A549 (cell line): ENCODE results near the gene MAPK1IP1L. TPM values are rescaled to one million over a fixed set of nuclear protein-coding genes. Genes with fewer than 3 reads are reported as not detected.

Source experiments
- ATAC-seq, 2 experiments: fragments of 200-7000 bp in 1 of 2; fragments of >200 bp in 1 of 2; cut with Nextera tagmentation in 1 of 2; cut with Tn5 transposase in 1 of 2; 3 replicates each; pipeline versions ENCODE4 v1.8.0 to v1.9.1; 2018 to 2020; ENCODE audit warnings: mild to moderate bottlenecking in 1 of 2, moderate library complexity in 1 of 2
- CTCF ChIA-PET: fragments of 300-600 bp; sonication (Branson Sonifier 250); formaldehyde crosslinking; extraction: SDS; loops from one replicate; lab custom pipeline; 2021; ENCODE audit warnings: antibody characterized with exemption, inconsistent platforms; lab: Yijun Ruan, JAX
- POLR2A ChIA-PET: fragments of 350-600 bp; formaldehyde crosslinking; extraction: SDS; loops from one replicate; lab custom pipeline; 2021; ENCODE audit warnings: antibody characterized with exemption, inconsistent platforms; lab: Yijun Ruan, JAX
- DNase-seq, 2 experiments: peaks; one replicate each; pipeline versions ENCODE4 v3.0.0 to v3.0.0-alpha.2; 2011 to 2016; ENCODE audit warnings: low read depth in 1 of 2, low spot score in 1 of 2
- FAIRE-seq: peaks from 2 replicates; lab custom pipeline; 2011; peaks lifted over from hg19 to GRCh38; lab: Jason Lieb, UNC
- H3K27ac ChIP-seq, 2 experiments: fragments of >200 bp; sonication (Bioruptor Twin); formaldehyde crosslinking; 3 replicates each; pipeline ENCODE4 v1.5.1; 2016 to 2017
- H3K4me1 ChIP-seq: fragments of >200 bp; sonication (Bioruptor Twin); formaldehyde crosslinking; 3 replicates; pipeline ENCODE4 v1.6.1; 2016
- H3K4me2 ChIP-seq: fragments of >200 bp; sonication (Bioruptor Twin); formaldehyde crosslinking; 3 replicates; pipeline ENCODE4 v1.6.1; 2016
- H3K4me3 ChIP-seq: fragments of >200 bp; sonication (Bioruptor Twin); formaldehyde crosslinking; 3 replicates; pipeline ENCODE4 v1.5.1; 2016
- H3K9me3 ChIP-seq: fragments of >200 bp; sonication (Bioruptor Twin); formaldehyde crosslinking; 3 replicates; pipeline ENCODE4 v1.6.1; 2016
- BHLHE40 ChIP-seq: IDR thresholded peaks from 2 replicates; pipeline ENCODE4 v1.6.1; 2012; ENCODE audit warnings: low read depth, low read length, inconsistent platforms
- CBX2 ChIP-seq: fragments of 200-600 bp; sonication (generic); IDR thresholded peaks from 2 replicates; pipeline ENCODE4 v1.6.1; 2016; ENCODE audit warnings: low read depth, mild to moderate bottlenecking, borderline replicate concordance
- CBX8 ChIP-seq: fragments of 200-600 bp; sonication (generic); IDR thresholded peaks from 2 replicates; pipeline ENCODE4 v1.6.1; 2016
- EHMT2 ChIP-seq: fragments of 200-600 bp; sonication (generic); IDR thresholded peaks from 2 replicates; pipeline ENCODE4 v1.6.1; 2016; ENCODE audit warnings: antibody characterized with exemption, low read depth, mild to moderate bottlenecking, moderate library complexity
- EP300 ChIP-seq, 2 experiments: fragments of >200 bp; sonication (Bioruptor Twin); formaldehyde crosslinking; IDR thresholded peaks; 2 replicates in 1 of 2; 3 replicates in 1 of 2; pipeline ENCODE4 v1.6.1; 2016 to 2017
- ESRRA ChIP-seq: fragments of 150-350 bp; IDR thresholded peaks from 2 replicates; pipeline ENCODE4 v1.6.1; 2014; ENCODE audit warnings: mild to moderate bottlenecking, low read length, borderline replicate concordance
- FOSB ChIP-seq: fragments of 250-450 bp; sonication (Bioruptor Pico); IDR thresholded peaks from 2 replicates; pipeline ENCODE4 v1.5.0; 2020; ENCODE audit warnings: mild to moderate bottlenecking, moderate library complexity
- FOXS1 ChIP-seq: fragments of 250-450 bp; sonication (Bioruptor Pico); IDR thresholded peaks from 2 replicates; pipeline ENCODE4 v1.5.0; 2020; ENCODE audit warnings: mild to moderate bottlenecking, moderate library complexity
- HOXB13 ChIP-seq: fragments of 250-450 bp; sonication (Bioruptor Pico); IDR thresholded peaks from 2 replicates; pipeline ENCODE4 v1.5.0; 2020; ENCODE audit warnings: low read depth, mild to moderate bottlenecking, moderate library complexity
- JUNB ChIP-seq: fragments of >200 bp; sonication (Bioruptor Twin); formaldehyde crosslinking; IDR thresholded peaks from 2 replicates; pipeline ENCODE4 v1.6.1; 2016
- KDM1A ChIP-seq: fragments of 200-600 bp; sonication (generic); IDR thresholded peaks from 2 replicates; pipeline ENCODE4 v1.6.1; 2016; ENCODE audit warnings: low read depth, mild to moderate bottlenecking
- KDM5A ChIP-seq: fragments of 200-600 bp; sonication (generic); IDR thresholded peaks from 2 replicates; pipeline ENCODE4 v1.6.1; 2016; ENCODE audit warnings: antibody characterized with exemption, mild to moderate bottlenecking
- MAFK ChIP-seq: fragments of 450-650 bp; IDR thresholded peaks from 2 replicates; pipeline ENCODE4 v1.6.1; 2014; ENCODE audit not compliant: partially characterized antibody
- MAZ ChIP-seq: fragments of 150-350 bp; IDR thresholded peaks from 2 replicates; pipeline ENCODE4 v1.6.1; 2014; ENCODE audit warnings: antibody characterized with exemption, low read depth, low read length, borderline replicate concordance
- POLR2AphosphoS2 ChIP-seq: conservative IDR thresholded peaks from 2 replicates; pipeline ENCODE4 v1.6.1; 2012; ENCODE audit warnings: low read length, improper control_type of control experiment, inconsistent platforms
- RFX5 ChIP-seq: fragments of 450-650 bp; IDR thresholded peaks from 2 replicates; pipeline ENCODE4 v1.7.1; 2014; ENCODE audit warnings: antibody characterized with exemption, mild to moderate bottlenecking, moderate library complexity
- RNF2 ChIP-seq: fragments of 200-600 bp; sonication (generic); IDR thresholded peaks from 2 replicates; pipeline ENCODE4 v1.6.1; 2016; ENCODE audit warnings: low read depth, mild to moderate bottlenecking, antibody characterized with exemption, moderate library complexity, borderline replicate concordance
- SMC3 ChIP-seq: fragments of >200 bp; sonication (Bioruptor Twin); formaldehyde crosslinking; IDR thresholded peaks from 3 replicates; pipeline ENCODE4 v1.6.1; 2018; ENCODE audit warnings: inconsistent platforms
- TFCP2L1 ChIP-seq: fragments of 250-450 bp; sonication (Bioruptor Pico); IDR thresholded peaks from 2 replicates; pipeline ENCODE4 v1.5.0; 2021; ENCODE audit warnings: mild to moderate bottlenecking
- ZNF302 ChIP-seq: fragments of 250-450 bp; sonication (Bioruptor Pico); IDR thresholded peaks from 2 replicates; pipeline ENCODE4 v1.9.0; 2021; ENCODE audit warnings: inconsistent platforms, mild to moderate bottlenecking, moderate library complexity
- ZSCAN20 ChIP-seq: fragments of 250-450 bp; sonication (Bioruptor Pico); IDR thresholded peaks from 2 replicates; pipeline ENCODE4 v1.8.0; 2022; ENCODE audit warnings: mild to moderate bottlenecking, moderate library complexity
- WGBS: methylation state at CpG from one replicate; pipeline ENCODE4 v1.1.6; 2017; ENCODE audit errors: missing lambda C conversion rate; 5-methylcytosine and 5-hydroxymethylcytosine counted together
- polyA plus RNA-seq, 4 experiments: library from polyadenylated mRNA; depleted of rRNA in 3 of 4; stranded (reverse); fragments of >200 nt; fragmentation: RNase III in 1 of 4; extraction: RNeasy Plus Mini Kit Qiagen cat#74134 plus additional on column Dnase treatment in 1 of 4; gene quantifications; 2 replicates in 3 of 4; 3 replicates in 1 of 4; pipeline ENCODE4 v1.2.3, GENCODE V29; 2011 to 2017
- TF ChIP-seq, protein P1 (sequence below): IDR thresholded peaks from 2 replicates; pipeline ENCODE4 v1.6.1; 2012
- TF ChIP-seq, protein P2 (sequence below): fragments of >200 bp; sonication (Bioruptor Twin); formaldehyde crosslinking; IDR thresholded peaks from 2 replicates; pipeline ENCODE4 v1.6.1; 2016
- TF ChIP-seq, protein P3 (sequence below): fragments of >200 bp; sonication (Bioruptor Twin); formaldehyde crosslinking; IDR thresholded peaks from 3 replicates; pipeline ENCODE4 v1.5.1; 2016
- TF ChIP-seq, protein P4 (sequence below): fragments of >200 bp; sonication (Bioruptor Twin); formaldehyde crosslinking; IDR thresholded peaks from 3 replicates; pipeline ENCODE4 v1.6.1; 2016
- TF ChIP-seq, protein P5 (sequence below): IDR thresholded peaks from 2 replicates; pipeline ENCODE4 v1.6.1; 2012

MAPK1IP1L gene
- polyA plus RNA-seq, 2 of the 4 experiments (the other 2 are of a cell fraction) = 42.9 to 72.3 TPM

DNA sequence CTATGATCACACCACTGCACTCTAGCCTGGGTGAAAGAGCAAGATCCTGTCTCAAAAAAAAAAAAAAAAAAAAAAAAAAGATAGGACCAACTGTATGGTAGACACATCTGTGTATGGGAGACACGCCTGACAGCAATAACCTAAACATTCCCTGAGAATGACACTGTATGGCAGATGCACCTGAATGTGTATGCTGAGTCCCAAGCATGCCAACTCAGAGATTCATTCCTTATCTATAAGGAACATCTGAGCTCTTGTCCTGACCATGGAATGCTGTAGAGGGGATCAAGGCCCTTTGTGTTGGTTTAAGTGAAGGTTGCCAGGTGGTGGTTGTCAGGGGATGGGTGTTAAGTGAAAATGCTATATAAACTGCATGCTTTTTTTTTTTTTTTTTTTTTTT lies 58.4 kb downstream of the MAPK1IP1L start:
- Histone ChIP-seq H3K9me3 (peaks cover under 1% of the 10 kb centered on the region; the same call in 1 of the 3 replicates), H3K27ac (no peak overlapping the region), H3K4me3 (no peak overlapping the region), H3K4me2 (no peak overlapping the region), H3K4me1 (peaks cover 14% of the 10 kb centered on the region)
- ATAC-seq (no peak), DNase-seq (no peak), FAIRE-seq (no peak)
- POLR2A ChIA-PET = interaction anchor here (1.3 kb wide), 1 partner anchor 20 kb away, joined by 3 read pairs; the partner anchor contains the start of gene LGALS3
- CTCF ChIA-PET = interaction anchor here (1.1 to 1.3 kb wide), 4 partner anchors 10 to 51 kb away, joined by 3 to 5 read pairs (median 4); no protein-coding TSS in a partner anchor
- no peak for TF ChIP-seq MAZ
- no peak for TF ChIP-seq POLR2AphosphoS2
- TF ChIP-seq SMC3 = no peak
- TF ChIP-seq RFX5 = no peak
- TF ChIP-seq, protein P1, sequence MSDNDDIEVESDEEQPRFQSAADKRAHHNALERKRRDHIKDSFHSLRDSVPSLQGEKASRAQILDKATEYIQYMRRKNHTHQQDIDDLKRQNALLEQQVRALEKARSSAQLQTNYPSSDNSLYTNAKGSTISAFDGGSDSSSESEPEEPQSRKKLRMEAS = no peak
- no peak for TF ChIP-seq ZNF302 (CRISPR knock-in tag)
- no peak for TF ChIP-seq MAFK
- 87% methylated on average over 1 of the region's 1 CpG for WGBS

DNA sequence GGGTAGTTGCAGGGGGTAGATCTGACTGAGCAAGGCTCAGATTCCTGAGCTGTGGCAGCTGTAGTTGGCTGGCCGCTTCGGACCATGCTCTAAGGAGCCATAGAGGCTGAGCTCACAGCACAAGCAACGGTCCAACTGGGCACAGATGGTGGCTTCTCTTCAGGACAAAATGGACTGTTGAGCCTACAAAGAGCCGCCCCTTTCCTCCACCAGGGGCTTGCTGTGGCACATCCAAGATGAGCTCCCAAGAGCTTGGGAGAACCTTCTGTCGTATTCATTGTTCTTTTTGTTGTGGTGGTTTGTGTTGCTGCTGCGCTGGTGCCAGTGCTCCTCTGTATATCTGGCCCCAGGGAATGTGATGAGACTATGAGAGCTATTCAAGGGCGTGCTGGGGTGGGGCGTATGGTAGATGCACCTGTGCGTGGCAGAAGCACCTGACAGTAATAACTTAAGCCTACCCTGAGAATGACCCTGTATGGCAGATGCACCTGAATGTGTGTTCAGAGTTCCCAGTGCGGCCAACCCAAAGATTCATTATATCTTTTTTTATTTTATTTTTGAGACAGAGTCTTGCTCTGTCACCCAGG lies 59.8 kb downstream of the MAPK1IP1L start:
- peak in 1 of 2 experiments; percentile 18; a peak in 1 of 6 replicates for ATAC-seq
- Histone ChIP-seq H3K27ac (no peak overlapping the region), H3K9me3 (no peaks in the 10 kb centered on the region), H3K4me1 (peaks cover 14% of the 10 kb centered on the region), H3K4me3 (no peak overlapping the region), H3K4me2 (no peak overlapping the region)
- no peak for FAIRE-seq
- 88% methylated on average over 8 of the region's 10 CpGs for WGBS
- no peak for TF ChIP-seq JUNB
- TF ChIP-seq KDM5A = no peak
- DNase-seq = no peak
- POLR2A ChIA-PET = no interaction called here
- CTCF ChIA-PET = no interaction called here

DNA sequence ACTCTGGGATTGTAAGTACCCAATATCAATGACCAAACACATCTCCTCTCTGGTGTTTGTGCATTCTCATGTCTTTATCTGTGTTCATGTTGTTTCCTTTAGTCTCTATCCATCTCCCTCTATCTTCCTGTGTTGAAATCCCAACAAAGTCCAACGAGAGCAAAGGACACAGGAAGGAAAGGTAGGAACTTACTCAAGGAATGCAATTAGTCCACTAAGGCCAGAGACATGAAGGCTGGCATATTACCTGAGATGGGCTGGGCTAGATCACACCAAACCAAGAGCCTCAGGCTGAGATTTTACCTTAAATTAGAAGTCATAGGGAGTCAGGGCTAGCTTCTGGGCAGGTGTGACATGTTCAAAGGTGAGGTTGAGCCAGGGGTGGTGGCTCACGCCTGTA lies 63.3 kb downstream of the MAPK1IP1L start:
- FAIRE-seq = no peak
- DNase-seq = no peak
- 65% methylated on average over 2 of the region's 2 CpGs for WGBS
- TF ChIP-seq EP300 (IDR thresholded peaks at IDR 0.05) = no peak
- no peak for TF ChIP-seq TFCP2L1 (CRISPR knock-in tag)
- no peak for TF ChIP-seq CBX8
- TF ChIP-seq, protein P2, sequence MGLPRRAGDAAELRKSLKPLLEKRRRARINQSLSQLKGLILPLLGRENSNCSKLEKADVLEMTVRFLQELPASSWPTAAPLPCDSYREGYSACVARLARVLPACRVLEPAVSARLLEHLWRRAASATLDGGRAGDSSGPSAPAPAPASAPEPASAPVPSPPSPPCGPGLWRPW = no peak
- TF ChIP-seq JUNB = no peak
- no peak for TF ChIP-seq CBX2
- no peak for TF ChIP-seq RFX5
- TF ChIP-seq, protein P3, sequence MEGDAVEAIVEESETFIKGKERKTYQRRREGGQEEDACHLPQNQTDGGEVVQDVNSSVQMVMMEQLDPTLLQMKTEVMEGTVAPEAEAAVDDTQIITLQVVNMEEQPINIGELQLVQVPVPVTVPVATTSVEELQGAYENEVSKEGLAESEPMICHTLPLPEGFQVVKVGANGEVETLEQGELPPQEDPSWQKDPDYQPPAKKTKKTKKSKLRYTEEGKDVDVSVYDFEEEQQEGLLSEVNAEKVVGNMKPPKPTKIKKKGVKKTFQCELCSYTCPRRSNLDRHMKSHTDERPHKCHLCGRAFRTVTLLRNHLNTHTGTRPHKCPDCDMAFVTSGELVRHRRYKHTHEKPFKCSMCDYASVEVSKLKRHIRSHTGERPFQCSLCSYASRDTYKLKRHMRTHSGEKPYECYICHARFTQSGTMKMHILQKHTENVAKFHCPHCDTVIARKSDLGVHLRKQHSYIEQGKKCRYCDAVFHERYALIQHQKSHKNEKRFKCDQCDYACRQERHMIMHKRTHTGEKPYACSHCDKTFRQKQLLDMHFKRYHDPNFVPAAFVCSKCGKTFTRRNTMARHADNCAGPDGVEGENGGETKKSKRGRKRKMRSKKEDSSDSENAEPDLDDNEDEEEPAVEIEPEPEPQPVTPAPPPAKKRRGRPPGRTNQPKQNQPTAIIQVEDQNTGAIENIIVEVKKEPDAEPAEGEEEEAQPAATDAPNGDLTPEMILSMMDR = no peak
- TF ChIP-seq, all 56 proteins: peak for 0
- ChIA-PET POLR2A (no interaction called here), CTCF (interaction anchor here (1.4 to 2.1 kb wide), 4 partner anchors 25 to 68 kb away, joined by 3 to 6 read pairs (median 4); no protein-coding TSS in a partner anchor)
- no peak overlapping the region for H3K4me3 ChIP-seq
- no peaks in the 10 kb centered on the region for H3K9me3 ChIP-seq
- H3K4me2 ChIP-seq = no peak overlapping the region
- ATAC-seq = no peak
- no peak overlapping the region for H3K27ac ChIP-seq
- H3K4me1 ChIP-seq = no peaks in the 10 kb centered on the region

DNA sequence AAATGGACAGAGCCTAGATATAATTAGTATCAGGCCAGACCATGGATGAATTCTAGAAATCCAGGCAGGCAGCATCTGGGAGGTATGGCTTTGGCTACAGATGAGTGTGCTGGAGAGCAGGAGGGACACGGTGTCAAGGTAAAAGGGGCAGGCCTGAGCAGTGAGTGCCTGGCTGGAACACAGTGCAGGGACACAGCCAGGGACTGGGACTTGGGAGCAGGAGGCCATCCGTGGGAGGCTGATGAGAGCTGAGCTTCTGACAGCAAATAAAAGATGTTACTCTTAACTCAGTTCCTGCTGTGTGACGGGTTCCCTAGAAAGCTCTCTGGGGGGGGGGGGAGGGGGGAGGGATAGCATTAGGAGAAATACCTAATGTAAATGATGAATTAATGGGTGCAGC lies 64.0 kb downstream of the MAPK1IP1L start:
- ChIA-PET POLR2A (no interaction called here), CTCF (no interaction called here)
- WGBS = 65% methylated on average over 3 of the region's 3 CpGs
- no peak for ATAC-seq
- no peaks in the 10 kb centered on the region for H3K4me1 ChIP-seq
- no peak overlapping the region for H3K4me2 ChIP-seq
- no peak for DNase-seq
- H3K27ac ChIP-seq = no peak overlapping the region
- H3K9me3 ChIP-seq = no peaks in the 10 kb centered on the region
- no peak overlapping the region for H3K4me3 ChIP-seq
- FAIRE-seq = no peak
- TF ChIP-seq RNF2 = no peak
- TF ChIP-seq EHMT2 = no peak
- TF ChIP-seq FOSB (CRISPR knock-in tag) = no peak
- TF ChIP-seq KDM1A = no peak
- no peak for TF ChIP-seq ESRRA
- no peak for TF ChIP-seq FOXS1 (CRISPR knock-in tag)
- TF ChIP-seq, protein P4, sequence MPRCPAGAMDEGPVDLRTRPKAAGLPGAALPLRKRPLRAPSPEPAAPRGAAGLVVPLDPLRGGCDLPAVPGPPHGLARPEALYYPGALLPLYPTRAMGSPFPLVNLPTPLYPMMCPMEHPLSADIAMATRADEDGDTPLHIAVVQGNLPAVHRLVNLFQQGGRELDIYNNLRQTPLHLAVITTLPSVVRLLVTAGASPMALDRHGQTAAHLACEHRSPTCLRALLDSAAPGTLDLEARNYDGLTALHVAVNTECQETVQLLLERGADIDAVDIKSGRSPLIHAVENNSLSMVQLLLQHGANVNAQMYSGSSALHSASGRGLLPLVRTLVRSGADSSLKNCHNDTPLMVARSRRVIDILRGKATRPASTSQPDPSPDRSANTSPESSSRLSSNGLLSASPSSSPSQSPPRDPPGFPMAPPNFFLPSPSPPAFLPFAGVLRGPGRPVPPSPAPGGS = no peak
- TF ChIP-seq BHLHE40 = no peak
- no peak for TF ChIP-seq HOXB13 (CRISPR knock-in tag)
- TF ChIP-seq, protein P5, sequence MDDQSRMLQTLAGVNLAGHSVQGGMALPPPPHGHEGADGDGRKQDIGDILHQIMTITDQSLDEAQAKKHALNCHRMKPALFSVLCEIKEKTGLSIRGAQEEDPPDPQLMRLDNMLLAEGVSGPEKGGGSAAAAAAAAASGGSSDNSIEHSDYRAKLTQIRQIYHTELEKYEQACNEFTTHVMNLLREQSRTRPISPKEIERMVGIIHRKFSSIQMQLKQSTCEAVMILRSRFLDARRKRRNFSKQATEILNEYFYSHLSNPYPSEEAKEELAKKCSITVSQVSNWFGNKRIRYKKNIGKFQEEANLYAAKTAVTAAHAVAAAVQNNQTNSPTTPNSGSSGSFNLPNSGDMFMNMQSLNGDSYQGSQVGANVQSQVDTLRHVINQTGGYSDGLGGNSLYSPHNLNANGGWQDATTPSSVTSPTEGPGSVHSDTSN = no peak
- no peak for TF ChIP-seq ZSCAN20 (CRISPR knock-in tag)
